HG03159 (cell line): ENCODE data around the gene PARVG.
A peak's percentile ranks its signal among the peaks of the same experiment; 100 is the strongest.

Experiments
- ATAC-seq: cut with Tn5 transposase; IDR thresholded peaks from one replicate; pipeline ENCODE4 v1.9.1; 2021; ENCODE audit warnings: mild to moderate bottlenecking, moderate library complexity; ENCODE audit not compliant: unreplicated experiment

PARVG gene, protein sequence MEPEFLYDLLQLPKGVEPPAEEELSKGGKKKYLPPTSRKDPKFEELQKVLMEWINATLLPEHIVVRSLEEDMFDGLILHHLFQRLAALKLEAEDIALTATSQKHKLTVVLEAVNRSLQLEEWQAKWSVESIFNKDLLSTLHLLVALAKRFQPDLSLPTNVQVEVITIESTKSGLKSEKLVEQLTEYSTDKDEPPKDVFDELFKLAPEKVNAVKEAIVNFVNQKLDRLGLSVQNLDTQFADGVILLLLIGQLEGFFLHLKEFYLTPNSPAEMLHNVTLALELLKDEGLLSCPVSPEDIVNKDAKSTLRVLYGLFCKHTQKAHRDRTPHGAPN

DNA sequence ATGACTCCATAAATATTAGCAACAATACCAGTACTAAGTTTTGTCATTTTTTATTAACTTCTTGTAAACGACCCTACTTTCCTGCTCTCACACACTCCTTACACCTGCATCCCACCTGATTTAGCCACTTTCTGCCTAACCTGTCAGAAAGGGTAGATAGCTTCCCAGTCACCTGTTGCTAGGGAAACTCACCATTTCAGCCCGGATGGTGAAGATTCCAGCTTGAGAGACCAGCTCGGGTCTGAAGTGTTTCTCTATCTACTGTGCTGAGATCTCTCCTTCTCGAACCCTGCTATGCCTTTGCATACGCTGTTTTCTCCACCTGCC lies at the start of gene PARVG:
TSS of gene PARVG (plus strand) at position 220 of the 327 bp plus-strand sequence. CDS start 2,405 bp downstream, outside the sequence.
- ATAC-seq: peak; percentile 59

DNA sequence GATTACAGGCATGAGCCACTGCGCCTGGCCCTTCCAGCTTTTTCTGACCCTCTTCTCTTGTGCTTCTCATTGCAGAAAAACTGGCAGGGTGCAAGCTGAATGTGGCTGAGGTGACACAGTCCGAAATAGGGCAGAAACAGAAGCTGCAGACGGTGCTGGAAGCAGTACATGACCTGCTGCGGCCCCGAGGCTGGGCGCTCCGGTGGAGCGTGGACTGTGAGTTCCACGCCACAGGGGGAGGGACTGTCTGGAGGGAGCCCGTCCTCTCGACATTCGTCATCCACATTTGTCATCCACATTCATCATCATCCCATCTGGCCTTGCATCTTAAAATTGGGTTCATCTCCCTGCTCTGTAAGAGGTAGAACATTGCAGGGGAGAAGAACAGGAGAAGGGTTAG lies 49.3 kb upstream of the PARVG start:
- ATAC-seq: no peak

DNA sequence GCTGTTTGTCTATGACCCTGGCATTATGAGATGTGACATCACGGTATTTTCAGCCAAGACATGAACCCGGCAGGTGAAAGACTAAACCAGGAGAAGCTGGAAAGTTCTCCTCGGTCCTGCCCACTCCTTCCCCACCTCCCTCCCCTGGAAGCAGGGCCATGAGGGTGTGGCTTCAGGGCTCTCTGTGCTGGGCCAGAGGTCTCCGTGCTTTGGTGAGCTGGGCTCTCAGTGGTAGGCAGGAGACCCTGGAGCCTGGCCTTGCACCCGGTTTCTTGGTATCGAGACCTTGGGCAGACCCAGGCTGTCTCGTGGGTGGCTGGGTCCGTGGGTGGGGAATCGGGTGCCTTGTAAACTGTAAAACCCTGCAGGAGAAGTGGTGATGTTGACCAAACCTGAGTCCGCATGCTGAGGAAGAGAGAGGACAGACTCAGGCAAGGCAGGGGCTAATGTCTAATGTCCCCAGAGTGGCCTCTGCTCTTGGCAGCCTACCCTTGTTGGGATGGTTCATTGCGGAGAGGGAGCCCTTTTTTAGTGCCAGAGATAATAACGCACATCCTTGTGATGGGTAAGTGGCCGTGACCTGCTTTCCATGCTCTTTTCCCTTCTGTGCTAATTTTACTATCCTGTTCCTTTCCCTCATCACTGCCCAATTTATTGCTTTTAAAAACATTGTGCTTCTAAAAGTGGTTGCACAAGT lies 48.6 kb upstream of the PARVG start:
- no peak for ATAC-seq

DNA sequence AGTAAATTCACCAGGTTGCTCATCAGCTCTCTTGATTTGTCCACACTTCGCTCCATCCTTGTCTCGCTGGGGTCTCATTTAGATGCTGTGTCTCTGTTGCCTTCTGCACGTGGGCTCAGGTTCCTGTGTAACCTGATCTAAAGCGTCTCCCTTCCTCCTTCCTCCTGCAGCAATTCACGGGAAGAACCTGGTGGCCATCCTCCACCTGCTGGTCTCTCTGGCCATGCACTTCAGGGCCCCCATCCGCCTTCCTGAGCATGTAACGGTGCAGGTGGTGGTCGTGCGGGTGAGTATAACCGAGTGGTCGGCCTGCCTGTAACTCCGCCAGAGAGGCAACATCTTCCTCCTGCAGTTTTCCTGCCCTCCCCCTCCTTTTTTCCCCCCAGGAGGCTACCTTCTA lies 48.0 kb upstream of the PARVG start:
- ATAC-seq: no peak

DNA sequence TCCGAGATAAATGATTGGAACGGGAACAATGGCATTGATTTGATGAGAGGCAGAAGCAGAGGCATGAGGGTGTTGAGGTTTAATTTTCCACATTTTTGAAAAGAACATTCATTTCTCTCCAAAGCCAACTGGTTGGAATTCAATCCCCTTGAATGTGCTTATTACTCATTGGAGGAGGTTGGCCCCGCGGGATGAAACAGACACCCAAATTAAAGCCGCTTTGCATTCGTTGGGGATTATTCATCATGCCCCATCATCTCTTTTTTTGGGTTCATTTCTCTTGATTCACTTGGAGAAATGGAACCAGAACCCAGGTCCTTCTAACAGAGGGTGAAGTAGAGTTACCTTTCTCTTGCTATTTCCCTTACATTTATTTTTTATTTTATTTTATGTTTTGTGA lies 47.6 kb upstream of the PARVG start:
- ATAC-seq: no peak

DNA sequence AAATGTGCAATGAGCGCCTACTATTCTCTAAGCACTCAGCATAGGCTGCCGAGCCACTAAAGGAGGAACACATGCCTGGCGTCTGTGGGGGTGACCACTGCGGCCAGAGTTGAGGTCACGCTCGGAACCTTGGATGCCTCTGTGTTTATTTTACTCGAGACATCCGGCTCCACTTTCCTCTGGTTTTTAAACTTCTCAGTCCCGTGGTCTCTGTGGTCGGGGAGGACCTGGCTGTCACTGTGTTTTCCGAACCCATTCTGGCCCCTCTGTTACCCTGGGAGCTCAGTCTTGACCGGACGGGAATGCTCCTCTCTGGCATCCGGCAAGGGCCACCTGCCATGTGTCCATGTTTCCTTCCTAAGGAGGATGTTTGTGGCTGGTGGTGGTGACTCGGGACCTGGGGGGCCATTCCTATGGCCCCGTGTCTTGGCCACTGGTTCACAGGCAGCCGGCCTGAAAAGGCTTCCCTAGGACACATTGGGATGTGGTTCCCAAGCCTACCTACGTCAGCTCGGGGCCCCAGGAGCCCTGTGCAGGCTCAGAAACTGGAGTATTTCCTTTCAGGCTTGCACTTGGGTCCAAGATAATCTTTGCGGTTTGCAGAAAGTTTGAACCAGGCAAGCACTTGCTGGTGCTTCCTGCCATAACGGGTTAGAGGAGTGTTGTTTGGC lies 46.7 kb upstream of the PARVG start:
- no peak for ATAC-seq

DNA sequence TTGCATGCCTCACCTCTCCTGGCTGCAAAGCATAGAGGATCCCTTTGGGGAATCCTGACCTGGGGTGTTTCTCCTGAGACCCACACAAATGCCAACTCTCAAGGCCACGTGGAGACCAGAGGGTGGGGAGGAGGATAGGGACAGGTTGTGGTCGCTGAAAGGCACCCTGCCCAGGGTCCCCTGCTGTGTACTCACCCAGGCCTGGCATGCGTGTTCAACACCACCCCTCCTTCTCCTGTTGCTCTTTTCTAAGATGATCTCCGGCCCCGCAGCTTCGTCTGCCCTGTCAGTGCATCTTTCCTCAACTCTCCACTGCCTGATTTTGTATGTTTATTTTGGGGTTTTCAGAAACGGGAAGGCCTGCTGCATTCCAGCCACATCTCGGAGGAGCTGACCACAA lies 44.6 kb upstream of the PARVG start:
- ATAC-seq: no peak

DNA sequence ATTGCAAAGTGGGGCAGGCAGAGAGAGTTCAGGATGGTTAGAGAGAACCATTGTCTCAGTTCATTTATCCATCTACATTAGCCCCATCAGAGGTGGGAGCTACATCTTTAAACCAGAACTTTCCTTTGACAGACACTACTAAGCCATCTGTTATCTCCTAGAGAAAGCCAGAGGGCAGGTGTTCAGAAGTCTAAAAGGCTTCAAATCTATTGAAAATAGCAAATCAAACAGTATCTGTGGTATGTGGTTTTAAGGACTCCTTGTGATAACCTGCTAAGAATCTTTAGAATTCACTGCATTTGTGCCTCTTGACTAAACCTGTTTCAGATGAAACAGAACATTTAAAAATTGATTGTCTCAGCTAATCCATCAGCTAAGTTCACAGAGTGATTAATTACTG lies 43.9 kb upstream of the PARVG start:
- no peak for ATAC-seq

DNA sequence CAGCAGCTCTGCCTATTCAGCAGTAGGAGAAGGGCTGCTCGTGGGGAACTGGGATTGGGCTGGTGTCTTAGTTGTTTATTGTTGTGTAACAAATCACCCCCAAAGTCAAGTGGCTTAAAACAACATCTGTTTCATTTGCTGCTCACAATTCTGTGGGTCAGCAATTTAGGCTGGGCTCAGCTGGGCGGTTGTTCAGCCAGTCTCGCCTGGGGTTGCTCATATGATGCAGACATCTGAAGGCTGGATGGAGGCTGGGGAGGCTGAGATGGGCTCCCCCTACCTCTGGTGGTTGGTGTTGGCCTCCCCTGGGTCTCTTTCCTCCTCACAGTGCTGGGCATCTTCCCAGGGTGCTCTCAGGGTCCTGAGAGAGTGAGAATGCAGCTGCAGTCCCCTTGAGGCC lies 43.3 kb upstream of the PARVG start:
- no peak for ATAC-seq

DNA sequence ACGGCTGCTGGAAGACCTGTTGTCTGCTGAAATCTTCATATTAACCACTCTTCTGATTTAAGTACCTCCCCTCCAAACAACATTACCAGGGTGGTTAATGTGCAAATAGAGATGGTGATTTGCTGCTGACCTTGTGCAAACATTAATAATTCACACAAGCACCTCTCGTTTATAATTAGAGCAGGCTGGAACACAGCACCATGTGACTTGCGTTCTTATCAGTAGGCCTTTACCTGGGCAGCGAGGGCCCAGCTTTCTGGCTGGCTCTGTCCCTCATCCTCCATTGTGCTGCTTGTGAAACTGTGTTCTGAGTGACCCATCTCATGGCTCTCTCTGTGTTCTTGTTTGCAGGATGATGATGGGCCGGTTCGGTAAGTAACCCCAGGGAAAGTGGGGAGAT lies 41.0 kb upstream of the PARVG start:
- no peak for ATAC-seq

DNA sequence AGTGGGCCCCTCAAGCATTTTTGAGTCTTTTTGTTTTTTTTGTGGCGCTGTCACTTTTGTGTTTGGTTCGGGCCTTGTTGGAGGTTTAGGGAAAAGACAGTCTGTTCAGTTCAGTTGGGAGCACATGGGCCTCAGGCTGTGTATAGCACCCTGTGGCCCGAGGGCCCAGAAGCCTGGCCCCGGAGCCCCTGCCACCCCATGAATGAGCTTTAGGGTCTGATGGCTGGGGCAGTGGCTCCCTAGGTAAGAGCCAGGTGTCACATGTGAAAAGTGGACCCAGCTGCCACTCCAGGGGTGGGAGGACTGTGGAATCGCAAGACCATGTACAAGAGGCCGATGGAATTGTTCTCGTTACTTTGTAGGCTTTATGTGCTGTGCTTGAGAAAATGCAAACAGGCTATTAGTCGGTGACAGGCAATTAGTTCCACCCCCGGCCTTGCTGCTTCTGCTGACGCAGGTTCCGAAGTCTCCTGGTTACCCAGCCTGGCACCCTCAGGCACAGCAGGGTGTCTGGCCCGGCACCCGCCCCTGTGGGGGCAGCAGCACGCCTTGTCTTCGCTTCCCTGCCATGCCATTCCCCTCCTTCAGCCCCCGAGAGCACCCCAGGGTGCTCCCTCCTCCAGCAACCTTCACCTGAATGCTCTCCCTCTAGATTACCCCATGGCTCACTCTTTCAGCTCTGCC lies 38.2 kb upstream of the PARVG start:
- ATAC-seq: no peak

DNA sequence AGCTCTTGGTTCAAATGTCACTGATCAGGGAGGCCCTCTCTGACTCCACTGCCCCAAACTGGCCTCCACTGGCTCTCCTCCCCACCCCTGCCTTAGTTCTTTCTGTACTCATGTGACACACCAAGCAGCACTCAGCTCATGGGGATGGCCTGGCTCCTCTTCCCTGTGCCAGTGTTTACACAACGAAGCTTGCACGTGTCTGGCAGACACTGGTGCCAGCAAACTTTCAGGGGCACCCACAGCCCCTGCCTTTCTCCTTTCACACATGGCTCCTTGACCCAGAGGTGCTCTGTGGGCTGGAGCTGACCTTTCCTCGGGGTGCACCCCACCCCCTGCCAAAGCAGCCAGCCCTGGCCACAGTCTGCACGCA lies 37.6 kb upstream of the PARVG start:
- no peak for ATAC-seq

DNA sequence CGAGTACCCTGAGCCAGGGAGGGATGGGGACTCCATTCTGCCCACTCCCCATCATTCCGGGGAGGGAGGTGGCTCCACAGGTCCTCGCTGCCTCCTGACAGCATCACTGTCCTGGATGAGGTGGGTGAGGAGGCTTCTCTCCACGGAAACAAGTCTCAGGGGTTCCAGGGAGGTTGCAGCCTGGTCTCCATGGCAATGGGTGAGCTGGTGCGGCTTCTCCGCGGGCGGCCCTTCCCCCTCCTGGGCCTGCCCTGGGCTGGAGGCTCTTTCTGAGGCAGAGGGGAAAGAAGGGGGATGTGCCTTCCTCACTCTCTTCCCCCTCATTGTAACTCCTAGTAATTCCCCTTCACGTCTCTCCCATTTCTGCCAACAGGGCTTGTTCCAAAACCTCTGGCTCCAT lies 37.1 kb upstream of the PARVG start:
- no peak for ATAC-seq

DNA sequence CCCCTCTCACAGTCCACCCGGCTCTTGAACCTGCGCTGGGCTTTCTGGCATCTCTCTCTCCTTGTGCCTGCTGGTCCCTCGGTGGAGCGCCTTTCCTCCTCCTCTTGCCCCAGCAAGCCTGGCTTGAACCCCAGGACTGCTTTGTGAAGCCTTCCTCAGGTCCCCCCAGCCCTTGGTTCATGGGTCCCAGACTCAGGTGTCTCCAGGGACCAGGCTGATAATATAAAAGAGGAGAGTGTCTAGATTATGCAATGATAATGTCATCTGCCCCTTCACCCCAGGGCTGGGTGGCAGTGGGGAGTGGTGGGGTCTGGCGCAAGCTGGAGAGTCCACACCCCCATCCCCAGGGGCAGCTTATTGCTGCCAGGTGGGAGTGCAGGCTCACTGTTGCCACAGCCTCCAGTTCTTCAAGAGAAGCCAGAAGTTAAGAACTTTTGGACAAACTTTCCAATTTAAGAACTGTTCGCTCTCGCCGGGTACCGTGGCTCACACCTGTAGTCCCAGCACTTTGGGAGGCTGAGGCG lies 36.6 kb upstream of the PARVG start:
- ATAC-seq: no peak

DNA sequence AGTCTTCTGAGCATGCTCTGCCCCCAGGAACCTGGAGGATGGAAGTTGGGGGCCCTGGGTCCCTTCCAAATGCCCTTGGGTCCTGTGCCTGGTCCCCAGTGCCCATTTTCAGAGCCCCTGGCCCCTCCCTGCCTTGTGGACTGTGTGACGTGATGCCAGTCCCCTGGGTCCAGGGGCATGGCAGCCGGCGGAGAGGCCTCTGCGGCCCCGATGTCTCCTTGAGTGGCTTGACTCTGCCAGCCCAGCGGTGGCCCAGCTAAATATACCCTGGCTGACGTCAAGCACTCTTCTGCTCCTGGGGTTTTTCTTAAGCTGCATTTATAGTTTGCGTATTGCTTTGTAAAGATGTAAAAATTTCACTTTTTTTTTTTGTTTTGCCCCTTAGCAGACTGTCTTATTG lies 35.2 kb upstream of the PARVG start:
- ATAC-seq: no peak

DNA sequence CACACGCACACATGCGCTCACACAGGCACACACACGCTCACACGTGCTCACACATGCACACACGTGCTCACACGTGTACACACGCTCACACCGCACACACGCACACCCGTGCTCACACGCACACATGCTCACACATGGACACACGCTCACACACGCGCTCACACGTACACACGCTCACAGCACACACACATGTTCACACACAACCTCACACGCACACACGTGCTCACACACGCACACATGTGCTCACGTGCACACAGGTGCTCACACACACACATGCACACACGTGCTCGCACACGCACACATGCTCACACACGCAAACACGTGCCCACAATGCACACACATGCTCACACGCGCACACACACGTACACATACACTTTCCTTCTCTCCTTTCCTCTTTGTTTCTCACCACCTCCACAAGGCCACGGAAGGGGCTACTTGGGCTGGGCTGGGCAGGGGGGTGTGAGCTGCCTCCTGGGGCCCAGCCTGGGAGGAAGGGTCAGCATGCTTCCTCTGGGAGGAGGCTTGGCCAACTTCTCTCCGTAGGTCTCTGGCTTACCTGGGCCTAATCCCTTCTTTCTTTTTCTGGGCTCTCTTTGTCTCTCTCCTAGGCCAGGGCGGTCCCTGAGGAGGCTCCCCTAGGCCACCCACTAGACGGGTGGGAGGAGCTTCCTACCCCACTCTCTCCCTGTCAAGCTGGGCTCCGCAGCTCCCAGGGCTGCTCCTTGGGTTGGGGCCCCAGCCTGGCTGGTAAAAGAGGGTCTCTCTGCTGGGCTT lies 34.5 kb upstream of the PARVG start:
- ATAC-seq: no peak

DNA sequence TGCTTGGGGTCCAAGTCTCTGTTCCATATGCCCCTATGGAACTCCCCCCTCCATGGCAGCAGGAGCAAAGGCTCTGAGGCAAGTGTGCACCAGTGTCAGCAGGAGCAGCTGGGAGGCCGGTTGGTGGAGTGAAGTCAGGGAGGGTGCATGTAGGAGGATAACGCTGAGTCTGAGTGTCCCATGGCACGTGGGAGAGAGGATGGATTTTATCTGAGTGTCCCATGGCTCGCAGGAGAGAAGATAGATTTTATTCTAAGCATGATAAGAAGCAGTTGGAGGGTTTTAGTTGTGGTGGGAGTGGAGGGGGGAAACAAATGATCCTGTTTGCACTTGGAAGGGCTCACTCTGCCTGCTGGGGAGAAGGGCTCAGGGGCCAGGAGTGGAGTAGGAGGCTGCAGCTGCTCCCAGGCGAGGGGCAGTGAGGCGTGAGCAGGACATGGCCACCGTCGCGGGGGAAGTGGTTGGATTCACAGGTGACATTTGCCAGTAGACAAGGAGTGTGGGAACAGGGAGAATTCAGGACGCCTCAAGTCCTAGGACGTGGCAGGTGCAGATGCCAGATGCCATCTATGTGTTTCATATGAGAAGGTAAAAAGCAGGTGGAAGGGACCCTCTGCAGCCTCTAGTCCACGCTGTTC lies 33.6 kb upstream of the PARVG start:
- no peak for ATAC-seq

DNA sequence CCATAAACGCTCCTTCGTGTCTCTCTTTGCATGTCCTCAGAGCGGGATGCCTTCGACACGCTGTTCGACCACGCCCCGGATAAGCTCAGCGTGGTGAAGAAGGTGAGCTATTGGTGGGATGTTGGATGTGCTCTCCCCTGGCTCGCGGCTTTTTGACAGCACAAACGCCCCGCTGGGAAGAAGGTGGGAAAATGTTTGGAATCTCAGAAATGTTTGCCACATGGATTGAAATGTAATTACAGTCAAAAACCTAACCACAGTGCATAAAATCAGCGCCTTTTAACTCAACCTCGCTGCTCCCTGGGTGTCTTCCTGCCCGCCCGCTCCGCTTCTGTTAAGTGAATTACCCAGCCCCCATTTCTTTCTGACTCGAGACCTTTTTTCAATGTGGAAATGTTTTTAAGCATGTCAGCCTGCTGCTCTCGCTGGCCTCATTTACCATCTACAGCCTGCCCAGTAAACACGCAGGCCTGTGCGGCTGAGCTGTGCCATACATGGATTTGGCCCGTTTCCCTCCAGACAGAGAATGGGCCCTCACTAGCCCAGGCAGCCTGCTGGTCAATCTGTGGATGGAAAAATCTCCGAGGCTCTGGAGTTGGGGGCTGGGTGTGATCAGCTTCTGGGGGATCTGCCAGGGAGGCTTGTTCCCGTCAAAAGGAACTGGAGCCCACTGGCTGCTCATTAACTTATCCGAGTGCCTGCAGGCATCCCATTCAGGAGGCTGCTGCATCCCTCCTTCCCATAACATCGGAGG lies 32.7 kb upstream of the PARVG start:
- no peak for ATAC-seq

DNA sequence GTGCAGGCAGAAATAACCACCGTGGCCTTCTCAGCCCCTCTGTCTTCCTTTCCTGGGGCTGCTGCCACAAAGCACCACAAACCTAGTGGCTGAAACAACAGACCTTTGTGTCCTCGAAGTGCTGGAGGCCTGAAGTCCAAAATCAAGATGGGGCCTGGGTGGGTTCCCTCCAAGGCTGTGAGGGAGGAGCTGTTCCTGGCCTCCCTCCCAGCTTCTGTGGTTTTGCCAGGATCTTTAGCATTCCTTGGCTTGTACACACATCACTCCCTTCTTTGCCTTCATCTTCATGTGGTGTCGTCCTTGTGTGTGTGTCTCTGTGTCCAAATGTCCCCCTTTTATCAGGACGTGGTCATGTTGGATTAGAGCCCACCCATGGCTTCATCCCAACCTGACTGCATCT lies 29.0 kb upstream of the PARVG start:
- ATAC-seq: no peak

DNA sequence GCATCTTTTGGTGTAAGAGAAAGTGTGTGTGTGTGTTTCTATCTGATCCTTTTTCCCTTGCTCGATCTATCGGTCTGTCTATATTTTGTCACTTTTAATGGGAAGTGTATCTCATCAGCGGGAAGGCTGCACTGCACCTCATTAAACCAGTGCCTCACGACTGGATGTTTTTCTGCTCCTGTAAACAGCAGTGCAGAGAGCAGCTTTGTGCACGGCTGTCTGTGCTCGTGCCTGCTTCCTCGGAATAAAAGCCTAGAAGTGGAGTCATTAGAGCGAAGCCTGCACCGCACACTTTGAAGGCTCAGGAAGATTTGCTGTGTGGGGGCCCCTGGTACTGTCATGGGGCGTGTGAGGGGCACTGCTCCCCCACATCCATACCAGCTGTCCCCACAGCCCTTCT lies 27.0 kb upstream of the PARVG start:
- no peak for ATAC-seq
